DMS79 (cell line): ENCODE results near the gene FSTL3.
"Not testable (repeated sequence)": the region's sequence is repeated elsewhere in the genome, so short reads cannot be mapped to it uniquely, and the experiment has no call there.

Source experiments
- DNase-seq: peaks from one replicate; lab custom pipeline; 2025; lab: John Stamatoyannopoulos, UW

Gene FSTL3

GRCh38 chr19:682678-683320, 6.6 kb downstream of the FSTL3 start:
- no peak for DNase-seq

DNA sequence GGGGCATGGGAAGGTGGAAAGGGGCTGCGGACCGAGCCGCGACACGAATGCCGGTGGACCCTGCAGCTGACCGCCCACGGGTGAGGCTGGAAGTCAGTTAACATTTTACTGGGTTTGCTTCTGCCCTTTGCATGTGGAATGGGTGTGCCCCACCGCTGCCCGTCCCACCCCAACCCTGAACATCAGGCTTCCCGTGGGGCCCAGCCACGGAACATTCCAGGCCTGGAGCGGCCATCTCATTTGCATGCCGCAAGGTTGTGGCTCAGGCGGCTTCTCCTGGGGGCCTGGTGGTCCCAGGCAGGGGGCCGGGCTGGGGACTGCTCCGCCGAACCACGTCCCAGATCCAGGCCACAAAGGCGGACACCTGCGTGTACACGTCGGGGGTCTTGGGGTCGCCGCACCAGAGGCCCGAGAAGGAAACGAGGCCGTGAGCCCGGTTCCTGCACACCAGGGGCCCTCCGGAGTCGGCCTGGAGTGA, 9.3 kb downstream of the FSTL3 start:
- no peak for DNase-seq

DNA sequence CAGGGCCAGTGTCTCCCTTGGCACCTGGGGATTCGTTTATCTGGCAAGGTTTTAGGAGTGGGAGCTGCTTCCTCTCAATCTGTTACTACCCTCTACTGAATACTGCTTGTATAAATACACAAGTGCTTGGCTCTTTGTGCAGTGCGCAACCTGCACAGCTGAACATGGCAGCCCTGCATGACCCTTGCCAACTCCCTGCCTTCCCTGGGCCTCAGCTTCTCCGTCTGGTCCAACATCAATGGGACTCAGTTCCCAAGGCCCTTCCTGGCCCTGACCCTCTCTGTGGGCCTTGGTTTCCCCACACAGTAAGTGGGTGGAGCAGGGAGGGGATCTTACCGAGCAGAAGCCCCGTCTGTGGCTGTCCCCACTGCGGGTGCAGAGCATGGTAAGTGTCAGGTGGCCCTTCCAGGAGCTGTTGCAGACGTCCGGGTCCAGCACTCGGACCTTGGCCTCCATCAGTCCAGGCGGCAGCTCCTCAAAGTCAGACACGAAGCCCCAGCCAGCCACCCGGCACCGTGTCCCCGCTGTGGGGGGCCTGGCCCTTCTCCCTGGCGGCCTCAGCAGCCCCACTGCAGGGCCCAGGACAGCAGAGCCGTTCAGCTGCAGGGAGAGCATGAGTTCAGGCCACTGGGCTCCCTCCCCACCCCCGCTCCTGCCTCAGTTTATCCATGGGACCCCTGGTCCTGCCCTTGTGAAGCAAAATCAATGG, 10.6 kb downstream of the FSTL3 start:
- no peak for DNase-seq

- DNase-seq, result no peak
These were observed 11.5 kb downstream of the FSTL3 start for GRCh38 chr19:687569-688166.

GRCh38 chr19:688214-688613, 12.0 kb downstream of the FSTL3 start:
- no peak for DNase-seq

DNA sequence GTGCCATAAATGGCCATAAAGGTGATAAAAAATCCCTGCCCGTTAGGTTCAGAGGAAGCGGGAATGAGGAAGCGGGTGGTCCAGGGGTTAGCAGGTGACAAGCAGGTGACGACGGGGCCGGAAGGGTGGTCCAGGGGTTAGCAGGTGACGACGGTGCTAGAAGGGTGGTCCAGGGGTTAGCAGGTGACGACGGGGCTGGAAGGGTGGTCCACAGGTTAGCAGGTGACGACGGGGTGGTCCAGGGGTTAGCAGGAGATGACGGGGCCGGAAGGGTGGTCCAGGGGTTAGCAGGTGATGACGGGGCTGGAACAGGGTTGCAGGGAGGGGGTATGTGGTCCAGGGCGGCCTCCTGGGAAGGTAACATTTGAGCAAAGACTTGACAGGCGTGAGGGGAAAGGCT, 12.8 kb downstream of the FSTL3 start:
- no peak for DNase-seq

DNA sequence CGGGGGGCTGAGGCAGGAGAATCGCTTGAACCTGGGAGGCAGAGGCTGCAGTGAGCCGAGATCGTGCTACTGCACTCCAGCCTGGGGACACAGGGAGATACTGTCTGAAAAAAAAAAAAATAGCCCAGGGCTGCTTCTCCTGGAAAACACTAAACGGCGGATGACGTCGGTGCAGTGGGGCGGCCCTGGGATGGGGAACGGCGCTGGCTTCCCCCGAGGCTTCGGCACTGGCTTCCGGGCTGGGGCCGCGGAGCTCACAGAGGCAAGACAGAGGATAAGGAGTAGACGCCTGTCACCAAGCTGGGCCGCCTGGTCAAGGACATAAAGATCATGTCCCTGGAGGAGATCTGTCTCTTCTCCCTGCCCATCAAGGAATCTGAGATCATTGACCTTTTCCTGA, 14.0 kb downstream of the FSTL3 start:
- DNase-seq, result no peak

- DNase-seq, result no peak
These were observed 18.5 kb downstream of the FSTL3 start for GRCh38 chr19:694481-695351.

- DNase-seq, result no peak
These were observed 19.3 kb downstream of the FSTL3 start, which contains the start of gene PRSS57 for GRCh38 chr19:695352-695949. Gene PRSS57 (minus strand): TSS chr19:695452. CDS start chr19:695430, 22 bp downstream.

GRCh38 chr19:698529-698928, 22.3 kb downstream of the FSTL3 start:
- not testable (repeated sequence) for DNase-seq

DNA sequence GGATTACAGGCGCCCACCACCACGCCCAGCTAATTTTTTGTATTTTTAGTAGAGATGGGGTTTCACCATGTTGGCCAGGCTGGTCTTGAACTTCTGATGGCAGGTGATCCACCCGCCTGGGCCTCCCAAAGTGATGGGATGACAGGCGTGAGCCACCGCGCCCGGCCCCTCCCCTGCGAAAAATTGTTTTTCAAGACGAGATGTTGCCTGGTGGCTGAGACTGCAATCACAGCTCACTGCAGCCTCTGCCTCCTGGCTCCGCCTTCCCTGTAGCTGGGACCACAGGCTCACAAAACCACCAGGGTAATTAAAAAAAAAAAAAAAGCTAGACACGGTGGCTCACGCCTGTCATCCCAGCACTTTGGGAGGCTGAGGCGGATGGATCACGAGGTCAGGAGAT, 23.7 kb downstream of the FSTL3 start:
- DNase-seq, result not testable (repeated sequence)

- DNase-seq, result not testable (repeated sequence)
These were observed 26.7 kb downstream of the FSTL3 start for GRCh38 chr19:702847-703246.

DNA sequence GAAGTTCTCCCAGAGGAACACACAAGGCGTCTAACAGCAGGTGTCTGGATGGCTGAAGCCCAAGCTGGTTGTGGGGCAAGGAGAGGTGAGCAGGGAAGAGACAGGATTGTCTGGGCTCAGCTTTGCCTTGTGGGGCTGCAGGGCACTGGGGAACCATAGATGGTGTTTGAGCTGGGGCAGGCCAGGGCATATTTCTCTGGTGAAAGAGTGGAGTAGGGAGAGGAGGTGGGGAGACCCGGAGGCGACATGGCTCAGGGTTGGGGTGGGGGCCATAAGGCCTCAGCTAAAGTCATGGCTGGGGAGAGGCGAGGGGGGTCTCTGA, 27.1 kb downstream of the FSTL3 start:
- DNase-seq, result no peak

DNA sequence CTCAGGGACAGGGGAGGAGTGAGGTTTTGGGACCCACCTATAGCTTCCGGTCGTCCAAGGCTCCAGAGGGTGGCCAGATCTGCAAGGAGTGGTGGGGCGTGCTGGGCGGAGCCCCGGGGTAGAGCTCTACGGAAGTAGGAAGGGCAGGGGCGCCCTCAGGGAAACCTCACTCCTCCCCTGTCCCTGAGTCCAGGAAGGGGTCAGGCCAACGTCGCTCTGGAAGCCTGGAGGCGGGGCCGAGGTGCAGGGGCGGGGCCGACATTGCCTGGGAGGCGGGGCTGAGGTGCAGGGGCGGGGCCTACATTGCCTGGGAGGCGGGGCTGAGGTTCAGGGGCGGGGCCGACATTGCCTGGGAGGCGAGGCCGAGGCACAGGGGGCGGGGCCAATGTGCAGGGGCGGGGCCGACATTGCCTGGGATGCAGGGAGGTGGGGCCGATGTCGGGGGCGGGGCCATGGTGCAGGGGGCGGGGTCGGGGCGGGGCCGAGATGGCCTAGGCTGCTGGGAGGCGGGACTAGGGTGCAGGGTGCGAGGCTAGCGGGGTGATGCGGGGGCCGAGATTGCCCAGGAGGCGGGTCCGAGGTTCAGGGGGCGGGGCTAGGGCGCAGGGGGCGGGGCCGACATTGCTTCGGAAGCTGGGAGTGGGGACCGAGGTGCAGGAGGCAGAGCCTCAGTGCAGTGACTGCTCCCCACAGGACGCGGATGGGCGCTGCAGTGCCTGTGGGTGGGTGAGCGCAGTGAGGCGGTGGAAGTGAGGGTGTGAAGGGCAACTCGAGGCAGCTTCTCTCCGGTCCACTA, 27.7 kb downstream of the FSTL3 start:
- DNase-seq, result no peak

GRCh38 chr19:704447-704741, 28.2 kb downstream of the FSTL3 start:
- DNase-seq, result no peak

DNA sequence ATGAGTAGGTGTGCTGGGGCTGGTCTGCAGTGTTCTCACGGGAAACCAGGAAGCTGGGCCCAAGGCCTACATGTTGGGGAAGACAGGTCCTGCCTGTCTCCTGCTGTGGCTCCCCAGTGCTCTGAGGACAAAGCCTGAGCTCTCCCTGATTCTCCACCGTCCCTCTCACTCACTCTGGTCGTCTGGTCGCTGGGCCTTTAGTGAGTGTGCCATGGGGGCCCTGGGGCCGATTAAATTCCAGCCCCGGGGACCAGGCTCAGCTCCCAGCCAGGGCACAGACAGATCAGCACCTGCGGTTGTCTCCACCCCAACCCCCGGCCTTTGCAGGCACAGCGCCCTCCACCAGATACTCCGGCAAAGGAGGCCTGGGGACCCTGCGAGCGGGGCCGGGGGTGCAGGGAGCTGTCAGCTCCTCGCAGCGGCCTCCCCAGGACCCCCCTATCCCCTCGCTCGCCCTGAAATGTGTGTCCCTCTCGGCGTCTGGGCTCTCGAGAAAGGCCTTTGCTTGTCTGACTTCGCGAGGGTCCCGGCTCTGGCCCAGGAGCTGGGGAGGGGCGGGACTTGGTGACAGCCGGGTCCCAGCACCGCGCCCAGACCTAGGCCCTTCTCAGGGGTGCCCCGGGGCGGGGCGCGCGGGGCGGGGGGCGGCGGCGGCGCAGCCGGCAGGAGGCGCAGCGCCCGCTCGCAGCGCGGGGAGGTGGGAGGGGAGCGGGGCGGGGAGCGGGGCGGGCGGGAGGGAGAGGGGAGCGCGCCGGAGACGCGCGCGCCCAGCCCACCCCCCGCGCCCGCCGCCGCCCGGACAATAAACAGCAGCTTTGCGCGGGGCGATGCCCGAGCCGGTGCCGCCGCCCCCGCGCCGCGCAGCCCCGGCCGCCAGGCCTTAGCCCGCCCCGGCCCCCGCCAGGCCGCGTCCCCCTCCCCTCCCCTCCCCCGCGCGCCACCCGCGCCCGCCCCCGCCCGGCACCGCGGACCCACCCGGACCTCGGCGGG, 32.3 kb downstream of the FSTL3 start, which contains the start of gene PALM:
Gene PALM, plus strand, starts transcription at position 782 of the 990 bp plus-strand sequence. CDS start 212 bp downstream, outside the sequence.
- peak; percentile 19 for DNase-seq

GRCh38 chr19:709196-709964, 33.2 kb downstream of the FSTL3 start:
- no peak for DNase-seq

GRCh38 chr19:709965-710571, 33.9 kb downstream of the FSTL3 start:
- no peak for DNase-seq

DNA sequence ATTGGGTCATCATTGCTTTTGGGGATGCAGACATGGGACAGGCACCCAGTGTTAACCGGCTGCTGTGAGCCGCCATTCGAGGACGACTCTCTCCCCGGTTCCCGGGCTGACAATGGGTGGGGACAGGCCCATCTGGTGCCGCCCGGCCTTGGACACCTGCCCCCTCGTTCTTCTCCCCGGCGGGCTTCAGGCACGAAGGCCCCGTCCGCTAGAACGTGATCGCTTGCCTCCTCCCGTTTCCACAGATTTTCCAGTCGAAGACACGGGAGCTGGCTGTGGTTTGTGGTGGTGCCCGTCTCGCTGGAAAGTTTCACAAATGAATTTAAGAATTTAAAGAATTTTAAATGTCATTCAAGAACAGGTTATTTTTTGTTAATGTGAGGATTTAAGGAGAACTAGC, 34.6 kb downstream of the FSTL3 start:
- no peak for DNase-seq
